NCI-H748 (cell line): ENCODE measurements around the gene ERICH3.
A peak's percentile ranks its signal among the peaks of the same experiment; 100 is the strongest.
"Not testable (repeated sequence)": the region's sequence is repeated elsewhere in the genome, so short reads cannot be mapped to it uniquely, and the experiment has no call there.

Experiments
- DNase-seq: peaks from one replicate; lab custom pipeline; 2025; ENCODE audit not compliant: unreplicated experiment; lab: John Stamatoyannopoulos, UW

The ERICH3 gene

GRCh38 chr1:74679811-74680210 is 6.2 kb upstream of the ERICH3 start:
- no peak for DNase-seq

GRCh38 chr1:74677926-74678325 is 4.3 kb upstream of the ERICH3 start:
- no peak for DNase-seq

GRCh38 chr1:74674278-74675048 is 871 bp upstream of the ERICH3 start:
- no peak for DNase-seq

GRCh38 chr1:74670866-74671265 is 2.7 kb downstream of the ERICH3 start:
- DNase-seq = not testable (repeated sequence)

GRCh38 chr1:74654708-74655107 is 18.9 kb downstream of the ERICH3 start:
- DNase-seq = no peak

GRCh38 chr1:74652711-74653139 is 20.9 kb downstream of the ERICH3 start:
- DNase-seq = peak; percentile 88

GRCh38 chr1:74650561-74650960 is 23.0 kb downstream of the ERICH3 start:
- no peak for DNase-seq

- no peak for DNase-seq
Measured at GRCh38 chr1:74641876-74642275, 31.7 kb downstream of the ERICH3 start.

DNA sequence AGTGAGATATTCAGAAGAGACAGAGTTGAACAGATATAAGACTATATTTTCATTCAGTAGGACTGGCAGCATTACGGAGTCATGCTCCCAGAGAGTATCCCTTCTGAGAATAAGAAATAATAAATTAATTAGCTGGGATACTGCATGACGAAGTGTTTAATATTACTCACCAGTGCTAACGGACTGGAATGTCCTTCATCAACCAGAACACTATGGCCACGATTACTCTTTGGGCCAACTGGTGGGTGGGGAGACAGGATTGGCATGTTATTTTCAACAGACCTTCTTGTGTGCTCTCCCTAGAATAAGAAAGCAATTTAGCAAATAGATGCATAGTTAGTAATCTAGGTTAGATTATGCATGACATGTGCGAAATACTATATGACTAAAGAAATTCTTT is 32.4 kb downstream of the ERICH3 start:
- no peak for DNase-seq

DNA sequence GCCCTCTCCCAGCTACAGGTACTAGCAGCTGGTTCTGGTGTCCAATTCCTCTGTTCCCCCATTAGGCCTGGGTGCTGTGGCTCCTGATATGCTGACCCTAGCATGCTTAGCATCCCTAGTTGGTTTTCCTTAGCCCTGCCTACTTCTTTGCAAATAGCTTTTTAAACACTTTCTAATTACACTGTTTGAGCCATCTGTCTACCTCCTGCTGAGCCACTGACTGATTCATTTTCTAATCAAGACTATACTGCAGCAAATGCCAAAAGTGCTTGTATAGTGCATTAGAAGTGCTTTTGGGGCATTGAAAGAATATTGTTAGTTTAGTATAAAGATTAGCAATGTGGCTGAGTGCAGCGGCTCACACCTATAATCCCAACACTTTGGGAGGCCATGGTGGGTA is 36.3 kb downstream of the ERICH3 start:
- peak; percentile 82 for DNase-seq

DNA sequence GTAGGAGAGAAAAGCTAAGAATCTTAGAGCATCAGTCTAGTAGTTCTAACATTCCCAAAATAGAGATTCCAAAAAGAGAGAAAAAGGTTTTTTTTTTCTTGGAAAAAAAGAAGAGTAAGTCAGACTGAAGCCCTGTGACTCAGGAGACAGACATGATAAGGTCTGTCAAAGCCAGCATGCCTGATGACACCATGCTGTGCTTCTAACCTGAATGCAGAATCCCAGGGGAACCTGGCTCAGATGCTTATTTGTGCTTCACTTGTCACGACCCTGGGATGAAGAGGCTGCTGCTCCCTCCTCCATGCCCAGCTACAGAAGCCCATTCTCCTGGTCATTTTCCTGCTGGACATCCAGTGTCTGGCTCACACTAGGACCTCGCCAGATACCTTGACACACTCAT is 44.3 kb downstream of the ERICH3 start:
- no peak for DNase-seq

- DNase-seq = no peak
Measured at GRCh38 chr1:74623716-74624115, 49.9 kb downstream of the ERICH3 start.

- no peak for DNase-seq
Measured at GRCh38 chr1:74620242-74620641, 53.4 kb downstream of the ERICH3 start.

- no peak for DNase-seq
Measured at GRCh38 chr1:74618974-74619373, 54.6 kb downstream of the ERICH3 start.

DNA sequence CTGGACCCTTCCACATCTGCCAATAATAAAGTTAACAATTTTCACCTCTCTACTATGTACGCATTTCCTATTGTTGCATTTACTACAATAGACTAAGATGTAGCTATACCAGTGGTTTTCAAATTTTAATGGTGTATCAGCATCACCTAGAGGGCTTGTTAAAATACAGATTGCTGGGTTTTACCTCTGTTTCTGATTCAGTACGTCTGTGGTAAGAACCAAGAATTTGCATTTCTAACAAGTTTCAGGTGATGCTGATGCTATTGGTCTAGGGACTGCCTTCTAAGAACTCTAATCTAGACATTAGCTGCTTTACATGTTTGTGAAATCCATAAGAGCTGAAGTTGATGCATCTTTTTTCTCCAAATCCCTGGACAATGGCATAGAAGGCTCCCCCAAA is 59.7 kb downstream of the ERICH3 start:
- DNase-seq = no peak

GRCh38 chr1:74611887-74612286 is 61.7 kb downstream of the ERICH3 start:
- no peak for DNase-seq

- DNase-seq = no peak
Measured at GRCh38 chr1:74610961-74611360, 62.6 kb downstream of the ERICH3 start.

- no peak for DNase-seq
Measured at GRCh38 chr1:74609810-74610371, 63.7 kb downstream of the ERICH3 start.

DNA sequence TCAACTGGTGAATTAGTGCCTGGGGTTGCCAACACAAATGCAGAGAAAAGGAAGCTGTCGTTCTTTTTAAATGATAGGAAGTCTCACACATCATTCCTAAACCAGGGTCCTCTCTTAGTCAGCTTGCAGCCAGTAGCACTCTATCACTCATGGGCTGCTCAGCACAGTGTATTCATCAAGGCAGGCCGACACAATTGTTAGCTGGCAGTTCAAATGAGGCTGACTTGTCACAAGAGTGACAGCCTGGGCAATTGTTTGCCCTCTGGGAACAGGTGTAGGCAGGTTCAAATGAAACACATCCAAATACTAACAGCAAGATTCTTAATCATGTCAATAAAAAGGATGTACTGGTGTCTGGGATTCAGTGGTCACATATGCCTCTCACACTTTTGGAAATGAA is 76.9 kb downstream of the ERICH3 start:
- peak; percentile 22 for DNase-seq

DNA sequence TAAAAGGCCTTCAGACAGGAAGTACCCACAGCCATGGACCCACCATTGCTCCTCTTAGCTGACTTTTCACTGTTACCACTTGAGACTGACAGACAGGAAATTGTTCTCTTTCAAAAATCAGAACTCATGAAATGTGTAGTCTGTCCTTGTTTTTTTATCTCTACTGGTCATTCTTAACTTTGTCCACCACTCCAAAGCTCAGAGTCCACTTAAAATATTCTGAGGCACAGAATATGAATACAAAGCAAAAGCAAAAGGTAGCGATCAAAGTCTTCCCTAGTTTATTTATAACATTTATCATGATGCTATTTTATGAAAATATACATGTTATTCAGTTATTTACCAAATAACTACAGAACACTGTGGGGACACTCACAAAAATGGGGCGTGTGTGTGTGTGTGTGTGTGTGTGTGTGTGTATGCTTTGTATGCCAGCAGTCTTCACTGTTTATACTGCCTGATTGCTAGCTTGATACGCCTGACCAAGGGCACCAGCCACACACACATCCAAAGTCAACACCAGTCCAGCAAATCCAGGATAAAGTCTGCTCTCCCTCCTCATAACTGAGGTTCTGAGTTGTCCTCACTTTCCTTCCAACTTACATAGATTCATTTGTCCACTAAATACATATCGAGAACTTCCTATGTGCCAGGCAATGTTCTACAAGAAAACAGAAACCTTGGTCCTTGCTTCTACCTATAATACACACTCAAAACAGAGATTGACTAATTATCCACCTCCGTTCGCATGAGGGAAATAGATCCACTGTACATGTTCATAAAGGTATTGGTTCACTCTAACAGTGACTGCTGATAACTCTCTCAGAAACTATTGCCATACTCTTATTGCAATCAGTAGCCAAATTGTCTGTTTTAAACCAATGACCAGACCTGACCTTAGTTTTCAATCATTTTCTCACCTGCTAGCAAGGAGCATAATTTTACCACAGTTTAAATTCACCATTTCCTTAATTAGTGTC is 79.4 kb downstream of the ERICH3 start:
- no peak for DNase-seq

GRCh38 chr1:74592580-74593355 is 80.8 kb downstream of the ERICH3 start:
- no peak for DNase-seq
